ENCODE measurements around the gene NCKAP5.
"Not testable (repeated sequence)": the region's sequence is repeated elsewhere in the genome, so short reads cannot be mapped to it uniquely, and the experiment has no call there.

NCKAP5 gene

DNA sequence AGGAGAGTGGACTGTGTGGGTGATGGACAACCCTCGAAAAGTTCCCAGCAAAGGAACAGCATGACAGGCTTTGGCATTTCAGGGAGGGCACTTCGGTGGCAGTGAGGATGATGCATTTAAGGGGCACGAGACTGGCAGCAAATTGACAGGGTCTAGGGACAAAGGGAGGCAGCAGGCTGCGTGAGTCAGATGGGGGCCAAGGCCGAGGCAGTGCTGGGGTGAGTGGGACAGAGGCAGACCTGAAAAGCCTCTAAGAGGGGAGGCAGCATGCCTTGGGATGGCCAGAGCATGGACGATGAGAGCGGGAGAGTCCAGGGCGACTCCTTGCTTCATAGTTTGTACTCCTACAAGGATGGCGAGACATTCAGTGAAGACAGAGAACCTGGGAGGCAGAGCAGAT lies 848.8 kb downstream of the NCKAP5 start:
- DNase-seq (ENCODE audit: low read depth, low spot score) = no peak

DNA sequence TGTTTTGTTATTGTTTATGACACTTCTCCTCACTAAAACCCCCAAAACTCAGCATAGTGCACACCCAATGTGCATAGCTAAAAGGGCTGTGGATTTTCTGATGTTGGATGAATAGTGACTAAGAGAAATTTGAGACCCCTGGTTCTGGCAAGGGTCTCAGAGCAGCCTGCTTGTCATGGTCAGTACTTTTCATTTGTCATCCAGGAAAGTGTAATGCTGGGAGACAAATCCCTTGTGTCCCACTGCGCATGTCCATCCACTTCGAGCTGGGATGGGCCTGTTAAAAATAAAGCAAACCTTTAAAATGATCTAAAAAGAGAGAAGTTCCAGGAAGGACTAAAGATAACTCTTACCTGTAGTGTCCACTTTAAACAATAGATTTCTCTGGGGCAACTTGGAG lies 851.3 kb downstream of the NCKAP5 start:
- no peak for DNase-seq (ENCODE audit: low read depth, low spot score)

GRCh38 chr2:132715386-132716351 lies 852.6 kb downstream of the NCKAP5 start:
- no peak for DNase-seq (ENCODE audit: low read depth, low spot score)

GRCh38 chr2:132703396-132703795 lies 864.9 kb downstream of the NCKAP5 start:
- no peak for DNase-seq (ENCODE audit: low read depth, low spot score)

- DNase-seq (ENCODE audit: low read depth, low spot score) = no peak
These were observed 866.5 kb downstream of the NCKAP5 start for GRCh38 chr2:132701810-132702209.

- not testable (repeated sequence) for DNase-seq (ENCODE audit: low read depth, low spot score)
These were observed 868.5 kb downstream of the NCKAP5 start for GRCh38 chr2:132699802-132700201.

DNA sequence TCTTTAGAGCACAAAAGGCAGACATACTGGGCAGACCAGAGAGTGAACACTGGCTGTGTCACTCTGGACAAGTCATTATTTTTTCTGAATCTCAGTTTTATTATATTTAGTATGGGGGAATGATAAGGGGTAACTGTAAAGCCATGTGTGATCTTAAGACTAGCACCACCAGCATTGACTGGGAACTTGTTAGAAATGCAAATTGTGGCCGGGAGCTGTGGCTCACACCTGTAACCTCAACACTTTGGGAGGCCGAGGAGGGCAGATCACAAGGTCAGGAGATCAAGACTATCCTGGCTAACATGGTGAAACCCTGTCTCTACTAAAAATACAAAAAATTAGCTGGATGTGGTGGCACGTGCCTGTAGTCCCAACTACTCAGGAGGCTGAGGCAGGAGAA lies 869.9 kb downstream of the NCKAP5 start:
- not testable (repeated sequence) for DNase-seq (ENCODE audit: low read depth, low spot score)

GRCh38 chr2:132697556-132698205 lies 870.6 kb downstream of the NCKAP5 start:
- no peak for DNase-seq (ENCODE audit: low read depth, low spot score)

- no peak for DNase-seq (ENCODE audit: low read depth, low spot score)
These were observed 875.4 kb downstream of the NCKAP5 start for GRCh38 chr2:132692816-132693215.

DNA sequence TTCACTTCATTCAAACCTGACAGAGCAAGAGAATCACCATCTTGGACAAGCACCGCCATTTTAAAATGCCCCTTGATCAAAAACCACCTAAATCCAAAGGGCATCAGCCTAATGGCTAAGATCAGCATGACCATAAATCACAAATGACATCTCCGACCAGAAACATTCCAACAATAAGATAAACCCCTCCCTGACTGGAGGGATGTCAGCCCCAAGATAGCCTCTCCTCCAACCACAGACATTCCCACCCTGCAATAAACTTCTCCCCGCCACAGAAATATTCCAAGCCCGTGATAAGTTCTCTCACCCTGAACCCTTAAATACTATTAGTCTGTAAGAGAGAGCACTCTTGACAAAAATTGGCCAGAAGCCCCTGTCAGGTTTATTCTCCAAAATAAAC lies 876.7 kb downstream of the NCKAP5 start:
- DNase-seq (ENCODE audit: low read depth, low spot score) = no peak

DNA sequence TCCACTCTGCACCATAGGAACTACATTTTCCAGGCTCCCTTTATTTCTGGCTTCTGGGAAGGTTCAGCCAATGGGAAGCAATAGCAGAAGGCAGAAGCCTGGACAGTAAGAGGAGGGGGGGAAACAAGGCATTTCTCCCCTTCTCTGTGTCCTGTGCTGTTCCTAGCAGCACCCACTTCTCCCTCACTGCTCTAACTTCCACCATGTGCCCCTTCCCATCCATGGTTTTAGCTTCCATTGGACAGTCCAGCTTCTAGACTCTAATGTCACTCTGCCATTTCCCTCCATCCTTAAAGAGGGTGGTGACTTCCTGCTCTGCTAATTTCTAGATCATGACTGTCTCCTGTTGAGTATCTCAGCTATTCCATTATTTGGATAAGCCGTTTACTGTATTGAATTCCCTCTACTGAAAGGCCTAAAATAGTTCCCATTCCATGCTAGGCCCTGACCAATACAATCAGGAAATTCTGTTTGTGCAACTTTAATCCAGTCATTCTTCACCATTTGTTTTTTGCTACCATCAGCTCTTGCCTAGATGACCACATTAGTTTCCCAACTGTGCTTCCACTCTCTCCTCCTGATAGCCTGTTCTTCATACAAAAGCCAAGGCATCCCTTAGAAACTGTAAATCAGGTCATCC lies 877.5 kb downstream of the NCKAP5 start:
- no peak for DNase-seq (ENCODE audit: low read depth, low spot score)

DNA sequence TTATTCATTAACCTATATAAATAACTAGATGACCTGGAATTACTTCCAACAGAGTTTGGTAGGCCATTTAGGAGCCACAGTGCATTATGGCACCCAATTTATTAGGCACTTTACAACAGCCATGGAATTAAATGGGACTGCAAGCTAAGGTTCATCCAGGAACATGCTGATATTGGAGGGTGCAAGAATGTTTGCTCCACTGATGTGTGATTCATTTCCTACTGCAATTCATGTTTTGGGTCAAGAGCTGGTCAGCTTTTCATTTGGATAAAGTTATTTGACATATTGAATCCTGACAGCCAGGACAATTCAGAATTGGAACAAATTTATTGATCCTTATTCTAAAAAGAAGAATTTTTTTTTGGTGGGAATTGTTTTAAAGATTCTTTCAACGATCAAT lies 886.5 kb downstream of the NCKAP5 start:
- DNase-seq (ENCODE audit: low read depth, low spot score) = no peak

- no peak for DNase-seq (ENCODE audit: low read depth, low spot score)
These were observed 887.7 kb downstream of the NCKAP5 start for GRCh38 chr2:132680544-132680943.

DNA sequence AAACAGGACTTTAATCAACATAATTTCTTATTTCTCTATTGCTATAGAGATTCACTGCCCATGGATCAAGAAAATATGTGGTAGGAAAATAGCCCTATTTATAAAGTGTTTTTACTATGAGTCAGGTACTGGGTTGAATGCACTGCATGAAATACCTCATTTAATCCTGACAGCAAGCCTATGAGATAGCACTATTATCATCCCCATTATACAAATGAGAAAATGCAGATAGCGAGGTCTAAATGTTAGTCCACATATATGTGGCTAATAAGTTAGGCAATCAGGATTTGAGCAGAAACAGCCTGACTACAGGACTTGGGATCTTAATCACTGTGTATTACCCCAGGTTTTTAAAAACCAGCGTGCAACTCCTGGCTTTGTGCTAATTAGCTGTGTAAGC lies 889.8 kb downstream of the NCKAP5 start:
- DNase-seq (ENCODE audit: low read depth, low spot score) = no peak

DNA sequence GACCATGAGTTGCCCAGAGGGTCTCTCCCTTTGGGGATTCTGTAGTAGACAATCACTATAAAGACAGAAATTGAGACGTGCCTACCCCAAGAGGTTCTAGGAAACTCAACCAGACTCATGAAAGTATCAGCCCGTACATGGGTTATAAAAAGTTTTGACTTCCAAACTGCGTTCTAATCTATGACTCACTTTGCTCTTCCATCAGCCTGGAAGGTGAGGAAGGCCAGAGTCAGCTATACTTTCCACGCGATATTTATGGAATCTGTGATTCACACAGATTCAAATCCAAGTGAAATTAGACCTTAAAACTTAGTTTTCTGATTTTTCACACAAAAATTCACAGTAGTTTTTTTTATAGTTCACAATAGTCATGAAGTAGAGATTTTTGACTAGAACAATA lies 890.6 kb downstream of the NCKAP5 start:
- no peak for DNase-seq (ENCODE audit: low read depth, low spot score)

DNA sequence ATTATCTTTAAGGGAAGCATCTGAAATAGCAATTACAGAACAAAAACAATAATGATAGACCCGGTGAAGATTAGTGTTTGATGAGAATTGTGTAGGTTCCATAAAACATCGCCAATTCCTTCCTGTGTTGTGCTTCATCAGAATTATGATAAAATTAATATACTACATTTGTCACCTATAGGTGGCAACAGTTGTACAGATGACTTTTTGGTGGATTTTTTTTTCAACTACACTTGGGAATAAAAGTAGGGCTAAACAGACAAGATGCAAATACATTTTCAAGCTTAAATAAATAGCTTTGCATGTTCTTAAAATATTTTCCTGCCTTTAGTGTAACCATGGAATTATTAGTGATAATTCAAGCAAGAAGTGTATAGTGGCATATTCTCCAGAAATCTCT lies 891.3 kb downstream of the NCKAP5 start:
- no peak for DNase-seq (ENCODE audit: low read depth, low spot score)

GRCh38 chr2:132671151-132671835 lies 897.0 kb downstream of the NCKAP5 start:
- peak; percentile 81 for DNase-seq (ENCODE audit: low read depth, low spot score)

- DNase-seq (ENCODE audit: low read depth, low spot score) = peak; percentile 51
These were observed 897.6 kb downstream of the NCKAP5 start for GRCh38 chr2:132670496-132671150.

DNA sequence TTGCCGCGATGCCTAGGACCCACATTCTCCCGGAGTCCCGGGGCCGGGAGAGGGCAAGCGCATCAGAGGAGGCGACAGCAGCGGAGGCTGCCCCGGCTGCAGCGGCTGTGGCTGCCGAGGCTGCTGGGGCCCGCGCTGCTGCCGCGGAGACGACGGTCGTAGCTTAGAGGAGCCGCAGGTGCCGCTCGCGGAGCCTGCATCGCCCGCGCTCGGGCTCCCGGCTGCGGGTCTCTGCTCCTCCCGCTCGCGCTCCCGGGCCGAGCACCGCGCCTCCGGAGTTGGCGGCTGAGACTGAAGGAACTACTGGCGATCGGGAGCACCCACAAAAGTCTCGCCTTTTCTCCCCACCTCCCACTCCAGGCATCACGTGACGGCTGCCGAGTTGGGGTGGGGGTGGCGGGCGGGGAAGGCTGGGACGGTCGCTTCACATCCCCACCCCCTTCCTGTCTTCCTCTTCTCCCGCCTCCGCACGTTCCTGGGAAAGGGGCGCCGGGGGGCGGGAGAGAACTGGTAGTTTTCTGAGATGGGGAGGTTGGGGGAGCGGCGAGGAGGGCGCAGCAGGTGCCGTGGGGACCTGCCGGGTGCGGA lies 898.3 kb downstream of the NCKAP5 start, which contains the start of gene LYPD1:
LYPD1 (minus strand) TSS at position 298 of the 588 bp plus-strand sequence; CDS start at position 25, 273 bp downstream.
- peak; percentile 71 for DNase-seq (ENCODE audit: low read depth, low spot score)

- DNase-seq (ENCODE audit: low read depth, low spot score) = peak; percentile 59
These were observed 899.0 kb downstream of the NCKAP5 start for GRCh38 chr2:132668987-132669907.

Measured in ELF-1 (cell line).